GM12878 (cell line): ENCODE measurements around the gene YBX2. TPM values are rescaled to one million over a fixed set of nuclear protein-coding genes. Genes with fewer than 3 reads are reported as not detected.

Experiments used
- ATF2 ChIP-seq: IDR thresholded peaks from 2 replicates; pipeline ENCODE4 v1.6.1; 2012; ENCODE audit warnings: low read length, inconsistent platforms
- BHLHE40 ChIP-seq, 2 experiments: fragments of 450-650 bp in 1 of 2; IDR thresholded peaks; 2 replicates each; pipeline ENCODE4 v1.6.1; 2011 to 2017; ENCODE audit warnings: low read depth in 2 of 2, borderline replicate concordance in 1 of 2, improper control_type of control experiment in 1 of 2, low read length in 1 of 2, mild to moderate bottlenecking in 1 of 2
- CBX5 ChIP-seq: sonication (generic); IDR thresholded peaks from 2 replicates; pipeline ENCODE4 v1.6.1; 2016; ENCODE audit warnings: low read depth, moderate library complexity, mild to moderate bottlenecking, inconsistent platforms
- ELK1 ChIP-seq: IDR thresholded peaks from 2 replicates; pipeline ENCODE4 v1.6.1; 2012; ENCODE audit warnings: low read depth, low read length, improper control_type of control experiment
- EZH2 ChIP-seq: IDR thresholded peaks from 2 replicates; pipeline ENCODE4 v1.6.1; 2012; ENCODE audit warnings: low read depth, mild to moderate bottlenecking, control low read depth, inconsistent platforms, low read length, borderline replicate concordance; ENCODE audit not compliant: control insufficient read depth
- FOXK2 ChIP-seq: fragments of 450-650 bp; IDR thresholded peaks from 2 replicates; pipeline ENCODE4 v1.6.1; 2017; ENCODE audit warnings: mild to moderate bottlenecking, moderate library complexity
- IRF3 ChIP-seq: fragments of 450-650 bp; IDR thresholded peaks from 2 replicates; pipeline ENCODE4 v1.6.1; 2014; ENCODE audit warnings: mild to moderate bottlenecking
- KAT2A ChIP-seq: conservative IDR thresholded peaks from 2 replicates; pipeline ENCODE4 v1.6.1; 2011; ENCODE audit warnings: low read depth, low read length; ENCODE audit not compliant: control insufficient read depth
- KLF5 ChIP-seq: fragments of 450-650 bp; IDR thresholded peaks from 2 replicates; pipeline ENCODE4 v1.6.1; 2014; ENCODE audit warnings: mild to moderate bottlenecking; ENCODE audit not compliant: partially characterized antibody
- MAX ChIP-seq: IDR thresholded peaks from 2 replicates; pipeline ENCODE4 v1.6.1; 2012; ENCODE audit warnings: low read depth, low read length, improper control_type of control experiment
- MEF2A ChIP-seq: IDR thresholded peaks from 2 replicates; pipeline ENCODE4 v1.6.1; 2011; ENCODE audit warnings: low read depth, mild to moderate bottlenecking, low read length, moderate library complexity; ENCODE audit not compliant: insufficient read depth
- NR2C1 ChIP-seq: fragments of 450-650 bp; IDR thresholded peaks from 2 replicates; pipeline ENCODE4 v1.6.1; 2017; ENCODE audit warnings: antibody characterized with exemption, mild to moderate bottlenecking, moderate library complexity
- PAX5 ChIP-seq: IDR thresholded peaks from 2 replicates; pipeline ENCODE4 v1.6.1; 2011; ENCODE audit warnings: low read depth, low read length, borderline replicate concordance
- POU2F2 ChIP-seq: IDR thresholded peaks from 3 replicates; pipeline ENCODE4 v1.6.1; 2011; ENCODE audit warnings: low read depth, mild to moderate bottlenecking, low read length, borderline replicate concordance
- RAD21 ChIP-seq: IDR thresholded peaks from 2 replicates; pipeline ENCODE4 v1.6.1; 2011; ENCODE audit warnings: mild to moderate bottlenecking, low read depth, low read length, moderate library complexity; ENCODE audit not compliant: insufficient read depth
- STAT3 ChIP-seq: IDR thresholded peaks from 2 replicates; pipeline ENCODE4 v1.6.1; 2011; ENCODE audit warnings: low read depth, low read length, improper control_type of control experiment
- TARDBP ChIP-seq: IDR thresholded peaks from 2 replicates; pipeline ENCODE4 v1.6.1; 2016; ENCODE audit warnings: borderline replicate concordance
- ZBTB11 ChIP-seq: fragments of 450-650 bp; formaldehyde crosslinking; IDR thresholded peaks from 2 replicates; pipeline ENCODE4 v1.5.0; 2022; ENCODE audit warnings: mild to moderate bottlenecking, missing genetic modification characterization
- ZNF592 ChIP-seq: fragments of 450-650 bp; IDR thresholded peaks from 2 replicates; pipeline ENCODE4 v1.6.1; 2017; ENCODE audit warnings: mild to moderate bottlenecking, moderate library complexity
- polyA plus RNA-seq, 11 experiments: library from polyadenylated mRNA; depleted of rRNA in 4 of 11; unstranded in 6 of 11; stranded (reverse) in 5 of 11; fragments of >200 nt; fragmentation: Nextera tagmentation in 4 of 11; fragmentation: Illumina TruSeq in 1 of 11; extraction: Ambion mirVana in 4 of 11; extraction: Trizol in 1 of 11; gene quantifications; 1 replicate in 1 of 11; 2 replicates in 10 of 11; pipeline versions ENCODE4 v1.2.1 to v1.2.3, GENCODE V29; 2011 to 2016; ENCODE audit warnings: inconsistent platforms in 2 of 11, missing spikeins in 2 of 11, low read depth in 1 of 11
- total RNA-seq, 4 experiments: library from RNA; depleted of rRNA in 3 of 4; stranded (reverse); fragments of >200 nt in 3 of 4; fragmentation: Illumina TruSeq in 1 of 4; extraction: Trizol in 1 of 4; gene quantifications; 2 replicates each; pipeline versions ENCODE4 v1.2.1 to v1.2.3, GENCODE V29; 2013 to 2021

Gene YBX2
- total and polyA plus RNA-seq, 10 of the 15 experiments (the other 5 are each of a cell fraction or from before 2014, with no cell fraction given) = not detected

GRCh38 chr17:7251661-7252175 is 42.7 kb downstream of the YBX2 start, which contains the start of gene CTDNEP1 (continued):
- TF ChIP-seq ATF2 (no peak), BHLHE40 (IDR thresholded peaks at IDR 0.05; ENCODE audit: borderline replicate concordance in 1 of 2, low read depth in 2 of 2, low read length in 1 of 2) (no peak), TARDBP (no peak), ELK1 (peak; percentile 84), POU2F2 (no peak), MEF2A (no peak), STAT3 (no peak), PAX5 (peak; percentile 33; the same call in 1 of the 2 replicates), EZH2 (no peak), IRF3 (no peak), MAX (no peak), ZNF592 (no peak), ZBTB11 (peak; percentile 20; the same call in 1 of the 2 replicates), NR2C1 (peak; percentile 87), KLF5 (no peak), RAD21 (no peak), KAT2A (no peak), CBX5 (no peak), FOXK2 (no peak)
